ENCODE results near the gene SPATA24. TPM values are rescaled to one million over a fixed set of nuclear protein-coding genes. Genes with fewer than 3 reads are reported as not detected.

Gene SPATA24
- total and polyA plus RNA-seq, 2 of the 8 experiments (the other 6 are each of a cell fraction or from before 2014, with no cell fraction given), result 5.8 to 9.4 TPM

- TF ChIP-seq TBP (IDR thresholded peaks at IDR 0.05; ENCODE audit: low read depth, low read length) (no peak), SIRT6 (IDR thresholded peaks at IDR 0.05; ENCODE audit: low read length) (no peak)
Measured at GRCh38 chr5:139415869-139416268, 12.0 kb upstream of the SPATA24 start (continued).

Data from H1 (cell line).